ENCODE results near the gene DDX49. TPM values are rescaled to one million over a fixed set of nuclear protein-coding genes. Genes with fewer than 3 reads are reported as not detected.

The DDX49 gene
- total RNA-seq, 4 donors from 2014 or later = 36.1 to 61.0 (median 46.9) TPM

DNA sequence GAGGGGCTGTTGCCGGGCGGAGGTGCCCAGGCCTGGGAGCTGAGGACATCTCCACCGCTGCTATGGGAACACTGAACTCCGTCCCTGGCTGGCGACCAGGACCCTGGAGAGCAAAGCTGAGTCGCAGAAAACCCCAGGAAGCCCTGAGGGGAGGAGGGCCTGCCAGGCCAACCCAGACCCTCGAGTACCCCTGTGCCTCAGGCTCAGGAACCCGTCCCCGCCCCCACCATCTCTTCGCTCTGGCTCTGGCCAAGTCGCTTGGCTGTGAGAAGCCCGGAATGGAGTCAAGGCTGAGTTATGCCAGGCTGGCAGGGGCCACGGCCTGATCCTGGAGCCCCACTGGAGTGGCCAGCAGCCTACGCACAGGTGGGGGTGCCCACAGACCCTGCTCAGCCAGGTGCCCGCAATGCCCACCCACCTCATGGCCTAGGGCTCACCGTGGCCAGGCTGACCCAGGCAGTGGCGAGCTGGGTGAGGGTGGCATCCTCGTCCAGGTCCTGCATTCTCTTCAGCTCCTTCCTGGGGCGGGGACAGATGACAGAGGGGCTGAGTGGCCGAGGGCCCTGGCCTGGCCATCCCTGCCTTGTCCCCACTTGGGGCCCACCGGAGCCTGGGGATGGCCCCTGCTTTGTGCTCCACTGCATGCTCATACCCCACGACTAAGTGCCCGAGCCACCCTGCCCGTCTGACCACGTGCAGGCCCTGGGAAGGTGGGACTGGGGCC, 15.0 kb upstream of the DDX49 start:
- Histone ChIP-seq H3K27ac (no peak overlapping the region), H3K27me3 (no peaks in the 10 kb centered on the region), H3K4me1 (no peaks in the 10 kb centered on the region), H3K4me3 (no peak overlapping the region), H3K36me3 (peaks cover 0 to 96% of the 10 kb centered on the region in 2 donors), H3K9me3 (no peaks in the 10 kb centered on the region)
- no peak for ATAC-seq
- no peak for TF ChIP-seq EP300 (IDR thresholded peaks at IDR 0.05)
- TF ChIP-seq, protein P1, sequence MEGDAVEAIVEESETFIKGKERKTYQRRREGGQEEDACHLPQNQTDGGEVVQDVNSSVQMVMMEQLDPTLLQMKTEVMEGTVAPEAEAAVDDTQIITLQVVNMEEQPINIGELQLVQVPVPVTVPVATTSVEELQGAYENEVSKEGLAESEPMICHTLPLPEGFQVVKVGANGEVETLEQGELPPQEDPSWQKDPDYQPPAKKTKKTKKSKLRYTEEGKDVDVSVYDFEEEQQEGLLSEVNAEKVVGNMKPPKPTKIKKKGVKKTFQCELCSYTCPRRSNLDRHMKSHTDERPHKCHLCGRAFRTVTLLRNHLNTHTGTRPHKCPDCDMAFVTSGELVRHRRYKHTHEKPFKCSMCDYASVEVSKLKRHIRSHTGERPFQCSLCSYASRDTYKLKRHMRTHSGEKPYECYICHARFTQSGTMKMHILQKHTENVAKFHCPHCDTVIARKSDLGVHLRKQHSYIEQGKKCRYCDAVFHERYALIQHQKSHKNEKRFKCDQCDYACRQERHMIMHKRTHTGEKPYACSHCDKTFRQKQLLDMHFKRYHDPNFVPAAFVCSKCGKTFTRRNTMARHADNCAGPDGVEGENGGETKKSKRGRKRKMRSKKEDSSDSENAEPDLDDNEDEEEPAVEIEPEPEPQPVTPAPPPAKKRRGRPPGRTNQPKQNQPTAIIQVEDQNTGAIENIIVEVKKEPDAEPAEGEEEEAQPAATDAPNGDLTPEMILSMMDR (IDR thresholded peaks at IDR 0.05) = no peak
- TF ChIP-seq POLR2A (IDR thresholded peaks at IDR 0.05) = no peak
- TF ChIP-seq POLR2AphosphoS5 (IDR thresholded peaks at IDR 0.05) = no peak
- 93% methylated on average over 3 of the region's 25 CpGs; no CpG with 5 or more reads in 1 of the 2 donors for WGBS, 2 donors (ENCODE audit: low coverage in 1 of 2)

DNA sequence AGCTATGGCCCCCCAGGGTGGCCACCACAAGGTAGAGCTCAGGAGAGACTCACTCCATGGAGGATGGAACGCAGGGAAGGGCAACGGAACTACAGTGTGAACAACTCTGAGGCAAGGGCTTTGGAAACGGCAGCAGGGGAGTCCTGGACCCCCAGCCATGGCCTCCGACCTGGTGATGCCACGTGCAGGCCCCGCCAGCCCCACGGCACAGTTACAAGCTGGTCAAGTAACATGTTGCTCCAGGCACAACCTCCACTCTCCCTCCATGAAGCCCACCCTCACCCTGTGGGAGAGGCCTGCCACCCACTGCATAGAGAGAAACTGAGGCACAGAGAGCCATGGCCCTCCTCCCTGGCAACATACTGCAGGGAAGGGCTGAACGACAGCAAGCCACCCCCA, 14.5 kb upstream of the DDX49 start:
- peaks cover 0 to 96% of the 10 kb centered on the region in 2 donors for H3K36me3 ChIP-seq
- ATAC-seq = no peak
- H3K4me1 ChIP-seq = no peaks in the 10 kb centered on the region
- H3K4me3 ChIP-seq = no peak overlapping the region
- WGBS, 2 donors (ENCODE audit: low coverage in 1 of 2) = 81% methylated on average over 2 of the region's 8 CpGs; no CpG with 5 or more reads in 1 of the 2 donors
- H3K27me3 ChIP-seq = no peaks in the 10 kb centered on the region
- H3K9me3 ChIP-seq = no peaks in the 10 kb centered on the region
- H3K27ac ChIP-seq = no peak overlapping the region
- TF ChIP-seq, protein P1 (IDR thresholded peaks at IDR 0.05) = no peak
- TF ChIP-seq POLR2A (IDR thresholded peaks at IDR 0.05) (no peak), POLR2AphosphoS5 (IDR thresholded peaks at IDR 0.05) (no peak), EP300 (IDR thresholded peaks at IDR 0.05) (no peak)

DNA sequence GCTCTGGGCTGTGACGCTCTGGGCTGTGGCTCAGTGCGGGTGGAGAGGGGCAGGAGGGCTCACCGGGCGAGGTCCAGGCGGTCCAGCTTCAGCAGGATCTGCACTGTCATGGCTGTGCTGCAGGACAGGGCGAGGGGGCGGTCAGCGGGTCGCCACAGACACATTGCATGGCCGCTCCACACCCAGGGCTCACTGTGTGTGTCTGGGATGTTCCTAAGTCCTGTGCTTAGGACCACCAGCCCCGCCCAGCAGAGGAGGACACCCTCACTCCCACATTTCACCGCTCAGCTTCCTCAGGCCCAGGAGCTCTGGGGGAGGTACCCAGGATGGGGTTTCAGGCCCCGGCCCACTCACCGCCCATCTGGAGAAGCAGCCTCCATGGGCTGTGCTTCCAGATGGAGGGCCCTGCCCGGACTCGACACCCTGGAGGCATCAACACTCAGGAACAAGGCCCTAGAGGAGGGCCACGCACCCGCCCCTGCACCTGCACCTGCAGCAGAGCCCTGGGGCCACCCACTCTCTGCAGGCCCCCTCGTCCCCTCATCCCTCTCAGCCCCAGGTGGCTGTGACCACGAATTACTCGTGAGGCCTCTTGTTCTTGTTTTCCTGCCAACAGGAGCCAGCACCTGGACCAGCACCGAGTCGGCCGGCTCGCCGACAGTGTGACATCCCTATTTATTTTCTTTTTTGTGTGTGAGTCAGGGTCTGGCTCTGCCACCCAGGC, 13.8 kb upstream of the DDX49 start:
- Histone ChIP-seq H3K36me3 (peaks cover 0 to 96% of the 10 kb centered on the region in 2 donors), H3K27ac (no peak overlapping the region)
- TF ChIP-seq POLR2A (IDR thresholded peaks at IDR 0.05) = no peak
- no peak for TF ChIP-seq POLR2AphosphoS5 (IDR thresholded peaks at IDR 0.05)
- TF ChIP-seq, protein P1 (IDR thresholded peaks at IDR 0.05) = no peak
- TF ChIP-seq EP300 (IDR thresholded peaks at IDR 0.05) = no peak

DNA sequence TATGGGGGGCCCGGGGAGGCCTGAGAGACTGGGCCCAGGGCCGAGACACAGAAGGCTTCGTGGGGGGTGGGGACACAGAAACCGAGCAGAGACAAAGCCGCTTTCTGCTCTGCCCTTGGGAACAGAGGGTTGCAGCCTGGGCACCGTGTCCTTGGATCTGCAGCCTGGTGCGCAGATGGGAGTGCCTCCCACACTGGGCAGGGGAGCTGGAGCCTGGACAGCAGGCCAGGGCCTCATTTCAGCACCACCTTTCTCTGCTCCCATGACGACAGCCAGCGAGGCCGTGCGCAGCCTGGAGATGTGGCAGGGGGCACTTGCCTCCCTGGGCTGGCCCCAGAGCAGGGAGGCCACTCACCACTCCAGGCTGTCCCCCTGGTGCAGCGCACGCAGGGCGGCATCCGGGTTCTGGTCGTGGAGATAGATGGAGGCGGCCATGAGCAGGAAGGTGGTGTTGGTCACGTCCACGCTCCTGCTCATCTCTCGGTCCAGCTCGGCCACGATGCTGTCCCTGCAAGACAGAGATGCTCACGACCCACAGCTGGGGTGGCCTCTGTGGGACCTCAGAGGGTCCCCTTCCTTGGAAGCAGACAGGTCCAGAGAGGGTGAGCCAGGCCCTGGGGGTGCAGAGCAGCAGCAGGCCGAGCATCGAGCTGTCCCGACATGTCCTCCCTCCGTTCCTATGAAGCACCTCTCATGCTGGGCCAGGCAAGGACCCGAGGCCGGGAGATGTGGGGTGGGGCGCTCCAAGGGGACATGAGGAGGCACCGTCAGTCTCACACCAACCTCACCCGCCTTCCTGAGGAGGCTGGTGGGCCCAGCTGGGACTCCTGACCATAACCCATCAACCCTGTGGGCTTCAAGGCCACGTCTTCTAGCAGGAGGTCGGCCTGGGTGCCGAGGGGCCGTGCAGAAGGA, 12.7 kb upstream of the DDX49 start:
- no peaks in the 10 kb centered on the region for H3K27me3 ChIP-seq
- TF ChIP-seq POLR2A (IDR thresholded peaks at IDR 0.05) (no peak), POLR2AphosphoS5 (IDR thresholded peaks at IDR 0.05) (no peak), EP300 (IDR thresholded peaks at IDR 0.05) (no peak)
- TF ChIP-seq, protein P1 (IDR thresholded peaks at IDR 0.05) = no peak
- H3K9me3 ChIP-seq = no peaks in the 10 kb centered on the region
- H3K27ac ChIP-seq = no peak overlapping the region
- no peaks in the 10 kb centered on the region for H3K4me1 ChIP-seq
- no peak overlapping the region for H3K4me3 ChIP-seq
- no CpG with 5 or more reads among the region's 36 CpGs for WGBS, 2 donors (ENCODE audit: low coverage in 1 of 2)
- ATAC-seq = no peak
- peaks cover 0 to 95% of the 10 kb centered on the region in 2 donors for H3K36me3 ChIP-seq

More for the DNA sequence above, 13.8 kb upstream of the DDX49 start:
- Histone ChIP-seq H3K9me3 (no peaks in the 10 kb centered on the region), H3K4me3 (no peak overlapping the region), H3K27me3 (no peaks in the 10 kb centered on the region), H3K4me1 (no peaks in the 10 kb centered on the region)
- no peak for ATAC-seq
- WGBS, 2 donors (ENCODE audit: low coverage in 1 of 2) = 80 to 84% methylated on average over 2 to 5 of the region's 26 CpGs

Measured in gastroesophageal sphincter (tissue), 4 donors.